Neural progenitor cell (in vitro differentiated cells): ENCODE measurements around the gene INHBB.

Source experiments
- EZH2 ChIP-seq: fragments of 200-600 bp; sonication (generic); IDR thresholded peaks from 2 replicates; pipeline ENCODE4 v1.6.1; 2017; ENCODE audit warnings: antibody characterized with exemption, mild to moderate bottlenecking, moderate library complexity
- EZH2phosphoT487 ChIP-seq: fragments of 200-600 bp; sonication (generic); IDR thresholded peaks from 2 replicates; pipeline ENCODE4 v1.6.1; 2017; ENCODE audit warnings: antibody characterized with exemption
- TF ChIP-seq, protein P1 (sequence below): fragments of 200-600 bp; sonication (generic); IDR thresholded peaks from 2 replicates; pipeline ENCODE4 v1.5.1; 2017; ENCODE audit warnings: antibody characterized with exemption, mild to moderate bottlenecking

DNA sequence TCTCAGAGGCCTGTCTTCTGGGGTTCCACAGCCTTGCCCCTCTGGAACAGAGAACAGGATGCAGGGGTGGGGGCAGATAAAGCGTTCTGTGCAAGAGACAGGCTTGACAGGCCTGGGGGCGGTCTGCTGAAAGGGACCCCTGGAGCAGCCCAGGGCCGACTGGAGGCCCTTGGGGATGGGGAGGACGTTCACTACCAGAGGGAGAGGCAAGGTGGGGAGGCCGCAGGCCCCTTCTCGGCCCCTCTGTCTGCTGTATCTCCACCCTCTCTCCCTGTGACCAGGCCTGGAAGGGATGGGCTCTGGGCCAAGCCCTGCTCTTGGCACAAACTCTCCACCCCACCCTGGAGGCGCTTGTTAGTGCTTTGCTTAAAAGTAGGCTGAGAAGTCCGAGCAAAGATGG lies 27.3 kb upstream of the INHBB start:
- TF ChIP-seq, protein P1, sequence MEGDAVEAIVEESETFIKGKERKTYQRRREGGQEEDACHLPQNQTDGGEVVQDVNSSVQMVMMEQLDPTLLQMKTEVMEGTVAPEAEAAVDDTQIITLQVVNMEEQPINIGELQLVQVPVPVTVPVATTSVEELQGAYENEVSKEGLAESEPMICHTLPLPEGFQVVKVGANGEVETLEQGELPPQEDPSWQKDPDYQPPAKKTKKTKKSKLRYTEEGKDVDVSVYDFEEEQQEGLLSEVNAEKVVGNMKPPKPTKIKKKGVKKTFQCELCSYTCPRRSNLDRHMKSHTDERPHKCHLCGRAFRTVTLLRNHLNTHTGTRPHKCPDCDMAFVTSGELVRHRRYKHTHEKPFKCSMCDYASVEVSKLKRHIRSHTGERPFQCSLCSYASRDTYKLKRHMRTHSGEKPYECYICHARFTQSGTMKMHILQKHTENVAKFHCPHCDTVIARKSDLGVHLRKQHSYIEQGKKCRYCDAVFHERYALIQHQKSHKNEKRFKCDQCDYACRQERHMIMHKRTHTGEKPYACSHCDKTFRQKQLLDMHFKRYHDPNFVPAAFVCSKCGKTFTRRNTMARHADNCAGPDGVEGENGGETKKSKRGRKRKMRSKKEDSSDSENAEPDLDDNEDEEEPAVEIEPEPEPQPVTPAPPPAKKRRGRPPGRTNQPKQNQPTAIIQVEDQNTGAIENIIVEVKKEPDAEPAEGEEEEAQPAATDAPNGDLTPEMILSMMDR, result no peak
- no peak for TF ChIP-seq EZH2phosphoT487
- TF ChIP-seq EZH2, result no peak
